Measurements from ENCODE around the gene CERS1.

DNA sequence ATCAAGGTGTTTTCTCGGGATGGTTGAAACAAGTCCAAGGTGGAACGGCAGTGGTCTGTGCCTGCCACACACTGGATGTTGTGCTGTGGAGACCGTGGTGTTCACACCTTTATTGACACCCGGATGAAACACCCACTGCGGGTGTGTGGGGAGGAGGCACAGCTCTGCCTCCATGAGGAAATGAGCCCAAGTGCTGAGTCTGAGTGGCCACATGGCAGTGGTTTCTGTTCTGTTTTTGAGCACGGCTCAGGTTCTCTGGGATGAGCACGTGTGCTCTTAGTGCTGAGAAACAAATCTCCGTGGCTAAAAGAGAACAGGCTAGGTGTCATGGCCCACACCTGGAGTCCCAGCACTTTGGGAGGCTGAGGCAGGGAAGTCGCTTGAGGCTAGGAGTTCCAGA is 34.7 kb downstream of the CERS1 start:
- TF ChIP-seq, protein P1, sequence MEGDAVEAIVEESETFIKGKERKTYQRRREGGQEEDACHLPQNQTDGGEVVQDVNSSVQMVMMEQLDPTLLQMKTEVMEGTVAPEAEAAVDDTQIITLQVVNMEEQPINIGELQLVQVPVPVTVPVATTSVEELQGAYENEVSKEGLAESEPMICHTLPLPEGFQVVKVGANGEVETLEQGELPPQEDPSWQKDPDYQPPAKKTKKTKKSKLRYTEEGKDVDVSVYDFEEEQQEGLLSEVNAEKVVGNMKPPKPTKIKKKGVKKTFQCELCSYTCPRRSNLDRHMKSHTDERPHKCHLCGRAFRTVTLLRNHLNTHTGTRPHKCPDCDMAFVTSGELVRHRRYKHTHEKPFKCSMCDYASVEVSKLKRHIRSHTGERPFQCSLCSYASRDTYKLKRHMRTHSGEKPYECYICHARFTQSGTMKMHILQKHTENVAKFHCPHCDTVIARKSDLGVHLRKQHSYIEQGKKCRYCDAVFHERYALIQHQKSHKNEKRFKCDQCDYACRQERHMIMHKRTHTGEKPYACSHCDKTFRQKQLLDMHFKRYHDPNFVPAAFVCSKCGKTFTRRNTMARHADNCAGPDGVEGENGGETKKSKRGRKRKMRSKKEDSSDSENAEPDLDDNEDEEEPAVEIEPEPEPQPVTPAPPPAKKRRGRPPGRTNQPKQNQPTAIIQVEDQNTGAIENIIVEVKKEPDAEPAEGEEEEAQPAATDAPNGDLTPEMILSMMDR (IDR thresholded peaks at IDR 0.05), result no peak
- TF ChIP-seq POLR2A (IDR thresholded peaks at IDR 0.05), result no peak
- no peak for TF ChIP-seq EP300 (IDR thresholded peaks at IDR 0.05)

Data from ovary (tissue), 3 donors.